Astrocyte of the spinal cord (primary cell): ENCODE measurements around the gene KCNK15.

Experiments
- DNase-seq: peaks from one replicate; pipeline ENCODE4 v3.0.0; 2011; ENCODE audit warnings: low read depth, low spot score
- H3K4me3 ChIP-seq: 2 replicates; pipeline ENCODE4 v1.5.1; 2011; ENCODE audit warnings: low read depth, mild to moderate bottlenecking, low read length, moderate library complexity
- CTCF ChIP-seq: IDR thresholded peaks from 2 replicates; pipeline ENCODE4 v1.5.1; 2012; ENCODE audit warnings: low read depth, mild to moderate bottlenecking, low read length, inconsistent platforms
- in situ Hi-C: cut with HindIII; loops from 2 replicates; pipeline ENCODE4 v1.10.0; 2017; ENCODE audit warnings: low sequenced_read_pairs

KCNK15 gene

GRCh38 chr20:44772636-44773035, 27.0 kb downstream of the KCNK15 start:
- no peak overlapping the region for H3K4me3 ChIP-seq
- DNase-seq: no peak
- no peak for TF ChIP-seq CTCF
- in situ Hi-C loops: no loop called here

DNA sequence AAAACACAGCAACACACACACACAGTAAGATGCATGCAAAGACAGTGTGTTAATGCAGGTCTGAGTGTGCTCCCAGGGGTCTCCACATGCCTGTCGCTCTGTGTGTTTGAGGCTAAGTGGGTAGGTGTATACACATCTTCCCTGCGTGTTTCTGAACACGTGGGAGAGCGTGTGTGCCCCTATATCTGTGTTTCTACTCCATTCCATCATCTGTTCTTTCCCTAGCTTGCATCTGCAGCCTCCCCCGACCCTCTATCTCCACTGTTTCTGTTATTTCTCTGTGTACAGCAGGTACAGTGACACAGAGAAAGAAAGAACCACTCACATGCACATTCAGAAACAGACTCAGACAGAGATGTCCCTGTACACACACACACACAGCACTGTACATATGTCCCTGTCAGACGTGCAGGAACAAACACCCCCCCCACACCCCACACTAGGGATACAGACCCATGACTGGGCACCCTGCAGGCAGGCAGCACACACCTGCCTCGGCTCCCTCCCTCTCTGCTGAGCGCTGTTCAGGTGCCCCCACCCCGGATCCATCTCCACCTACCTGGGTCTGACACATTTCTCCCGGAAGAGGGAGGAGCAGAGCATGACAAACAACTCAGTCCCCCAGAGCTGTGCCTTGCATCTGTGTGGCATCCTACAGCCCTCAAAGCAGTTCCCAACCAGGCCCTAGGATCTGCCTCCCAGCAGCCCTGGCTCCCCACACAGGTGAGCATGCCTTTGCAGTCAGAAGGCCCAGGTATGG, 27.6 kb downstream of the KCNK15 start:
- in situ Hi-C loops: no loop called here
- DNase-seq: no peak
- TF ChIP-seq CTCF: no peak
- H3K4me3 ChIP-seq: no peak overlapping the region

- peak; percentile 29 for DNase-seq
- TF ChIP-seq CTCF: no peak
- H3K4me3 ChIP-seq: no peak overlapping the region
- in situ Hi-C loops: no loop called here
These were observed 31.3 kb downstream of the KCNK15 start for GRCh38 chr20:44776980-44777379.

- peak; percentile 49 for DNase-seq
- in situ Hi-C loops: no loop called here
These were observed 34.6 kb downstream of the KCNK15 start for GRCh38 chr20:44780226-44780625.

GRCh38 chr20:44781118-44781517, 35.5 kb downstream of the KCNK15 start:
- no peak for TF ChIP-seq CTCF
- in situ Hi-C loops: no loop called here

More at GRCh38 chr20:44780226-44780625, 34.6 kb downstream of the KCNK15 start:
- no peak for TF ChIP-seq CTCF
- H3K4me3 ChIP-seq: no peak overlapping the region

GRCh38 chr20:44781791-44782190, 36.1 kb downstream of the KCNK15 start:
- no peak for DNase-seq
- TF ChIP-seq CTCF: no peak
- no peak overlapping the region for H3K4me3 ChIP-seq
- in situ Hi-C loops: no loop called here

More at GRCh38 chr20:44781118-44781517, 35.5 kb downstream of the KCNK15 start:
- no peak for DNase-seq
- H3K4me3 ChIP-seq: no peak overlapping the region

DNA sequence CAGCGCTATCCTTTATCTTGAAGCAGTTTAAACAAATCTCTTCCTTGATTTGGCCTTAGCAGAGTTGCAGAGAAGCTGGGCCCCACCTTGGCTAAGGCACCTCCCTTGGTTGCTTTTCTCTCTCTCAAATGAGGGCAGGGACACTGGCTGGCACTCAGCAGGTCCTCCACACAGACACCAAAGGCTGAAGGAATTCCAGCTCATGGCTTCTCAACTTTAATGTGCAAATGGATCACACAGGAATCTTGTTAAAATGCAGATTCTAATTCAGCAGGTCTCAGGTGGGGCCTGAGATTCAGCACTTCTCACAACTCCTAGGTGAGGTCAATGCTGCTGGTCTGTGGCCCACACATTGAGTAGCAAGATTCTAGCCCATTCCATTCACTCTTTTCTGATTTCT, 39.0 kb downstream of the KCNK15 start:
- in situ Hi-C loops: no loop called here
- TF ChIP-seq CTCF: no peak
- H3K4me3 ChIP-seq: no peak overlapping the region
- no peak for DNase-seq
